OCI-LY3 (cell line): Measurements from ENCODE around the gene PIGW.

ENCODE experiments used
- CTCF ChIP-seq: fragments of 200-600, 300-600 bp; sonication (generic); IDR thresholded peaks from 2 replicates; pipeline ENCODE4 v1.5.1; 2014; ENCODE audit warnings: antibody characterized with exemption, low read length, low read depth
- EZH2phosphoT487 ChIP-seq: fragments of 200-600 bp; shearing (Covaris generic); IDR thresholded peaks from 2 replicates; pipeline ENCODE4 v1.6.1; 2018; ENCODE audit warnings: antibody characterized with exemption, mixed run types, low read depth

- no peak for TF ChIP-seq CTCF
- TF ChIP-seq EZH2phosphoT487, result no peak
Observed at GRCh38 chr17:36542755-36543154, 8.0 kb downstream of the PIGW start.
